GM23338 (cell line): ENCODE measurements around the gene HHIPL1. TPM values are rescaled to one million over a fixed set of nuclear protein-coding genes. Genes with fewer than 3 reads are reported as not detected.

Experiments
- CTCF ChIP-seq, 2 experiments: fragments of 200-600 bp in 1 of 2; sonication (generic) in 1 of 2; conservative IDR thresholded peaks; 2 replicates each; pipeline versions ENCODE4 v1.5.1 to v1.6.1; 2016 to 2017; ENCODE audit warnings: antibody characterized with exemption in 2 of 2, low read depth in 2 of 2, mild to moderate bottlenecking in 2 of 2, moderate library complexity in 1 of 2
- EZH2 ChIP-seq: fragments of 200-600 bp; sonication (generic); IDR thresholded peaks from one replicate; pipeline ENCODE4 v1.8.0; 2017; ENCODE audit warnings: antibody characterized with exemption, mild to moderate bottlenecking, low read depth; ENCODE audit not compliant: unreplicated experiment
- JUNB ChIP-seq: IDR thresholded peaks from one replicate; pipeline ENCODE4 v1.6.1; 2016; ENCODE audit warnings: antibody characterized with exemption; ENCODE audit not compliant: unreplicated experiment
- POLR2AphosphoS5 ChIP-seq: IDR thresholded peaks from 2 replicates; pipeline ENCODE4 v1.6.1; 2016; ENCODE audit warnings: antibody characterized with exemption, low read depth
- REST ChIP-seq: IDR thresholded peaks from one replicate; pipeline ENCODE4 v1.6.1; 2018; ENCODE audit warnings: antibody characterized with exemption; ENCODE audit not compliant: unreplicated experiment
- ZNF331 ChIP-seq: fragments of 250-450 bp; sonication (Bioruptor Pico); IDR thresholded peaks from 2 replicates; pipeline ENCODE4 v1.5.0; 2020; ENCODE audit warnings: low read depth, mild to moderate bottlenecking, moderate library complexity
- ZNF462 ChIP-seq: fragments of 250-450 bp; sonication (Bioruptor Pico); IDR thresholded peaks from 2 replicates; pipeline ENCODE4 v1.5.0; 2020; ENCODE audit warnings: mild to moderate bottlenecking, moderate library complexity
- polyA plus RNA-seq: library from polyadenylated mRNA; unstranded; fragments of >200 nt; fragmentation: Nextera tagmentation; extraction: Ambion mirVana; gene quantifications from 2 replicates; pipeline ENCODE4 v1.2.1, GENCODE V29; 2016
- total RNA-seq: library from RNA; depleted of rRNA; stranded (reverse); fragments of >200 nt; shearing (Covaris generic); gene quantifications from 2 replicates; pipeline ENCODE4 v1.2.3, GENCODE V29; 2014
- TF ChIP-seq, protein P1 (sequence below): IDR thresholded peaks from 2 replicates; pipeline ENCODE4 v1.6.1; 2016; ENCODE audit warnings: antibody characterized with exemption

HHIPL1 gene
- total and polyA plus RNA-seq, 2 experiments from 2014 or later, result 1.9 to 2.0 TPM

GRCh38 chr14:99696929-99697328 lies 52.0 kb downstream of the HHIPL1 start (continued):
- TF ChIP-seq ZNF462 (CRISPR knock-in tag) (no peak), ZNF331 (CRISPR knock-in tag) (no peak), JUNB (no peak), POLR2AphosphoS5 (no peak), EZH2 (no peak), CTCF (conservative IDR thresholded peaks at IDR 0.05; ENCODE audit: low read depth in 2 of 2) (no peak), REST (no peak)
- TF ChIP-seq, protein P1, sequence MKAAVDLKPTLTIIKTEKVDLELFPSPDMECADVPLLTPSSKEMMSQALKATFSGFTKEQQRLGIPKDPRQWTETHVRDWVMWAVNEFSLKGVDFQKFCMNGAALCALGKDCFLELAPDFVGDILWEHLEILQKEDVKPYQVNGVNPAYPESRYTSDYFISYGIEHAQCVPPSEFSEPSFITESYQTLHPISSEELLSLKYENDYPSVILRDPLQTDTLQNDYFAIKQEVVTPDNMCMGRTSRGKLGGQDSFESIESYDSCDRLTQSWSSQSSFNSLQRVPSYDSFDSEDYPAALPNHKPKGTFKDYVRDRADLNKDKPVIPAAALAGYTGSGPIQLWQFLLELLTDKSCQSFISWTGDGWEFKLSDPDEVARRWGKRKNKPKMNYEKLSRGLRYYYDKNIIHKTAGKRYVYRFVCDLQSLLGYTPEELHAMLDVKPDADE, result no peak
